ENCODE results near the gene NDUFA6. TPM values are rescaled to one million over a fixed set of nuclear protein-coding genes. Genes with fewer than 3 reads are reported as not detected.
"Not testable (repeated sequence)": the region's sequence is repeated elsewhere in the genome, so short reads cannot be mapped to it uniquely, and the experiment has no call there.

NDUFA6 gene
- total RNA-seq, 1 experiment from 2014 or later = 80.5 TPM

DNA sequence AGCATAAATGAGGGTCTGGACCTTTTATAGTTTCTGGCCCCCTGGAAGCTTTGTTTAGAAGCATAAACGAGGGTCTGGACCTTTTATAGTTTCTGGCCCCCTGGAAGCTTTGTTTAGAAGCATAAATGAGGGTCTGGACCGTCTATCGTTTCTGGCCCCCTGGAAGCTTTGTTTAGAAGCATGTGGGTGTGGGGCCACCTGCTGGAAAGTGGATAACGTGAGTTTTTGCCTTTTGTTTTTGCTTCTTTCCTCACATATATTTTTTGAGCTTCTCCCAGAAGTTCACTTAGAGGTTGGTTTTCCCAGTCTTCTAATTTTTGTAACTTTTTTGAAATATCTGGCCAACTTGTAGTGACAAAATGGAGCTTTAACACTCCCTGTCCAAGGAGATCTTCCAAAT lies 22.2 kb upstream of the NDUFA6 start:
- intact Hi-C loops (cut with micrococcal nuclease) = loop anchor here (5.0 kb wide), 2 partner anchors 145 to 165 kb away; partner anchors contain the start of genes CENPM and SEPTIN3
- H3K4me3 ChIP-seq (replicated peaks in 1 of 2; ENCODE audit: low read depth in 1 of 2, low read length in 2 of 2); H3K9me2 ChIP-seq (ENCODE audit: insufficient read depth); H3K36me3 ChIP-seq (ENCODE audit: control insufficient read depth in 1 of 2, insufficient read depth in 2 of 2, low read length in 2 of 2); H2AFZ ChIP-seq (ENCODE audit: low read depth, low read length, poor library complexity, severe bottlenecking); ATAC-seq; H4K20me1 ChIP-seq (ENCODE audit: insufficient read depth); H3K4me2 ChIP-seq (ENCODE audit: low read length); H3K27ac ChIP-seq (ENCODE audit: low read depth, low read length); H3K9ac ChIP-seq (ENCODE audit: low read length); H3K27me3 ChIP-seq (ENCODE audit: insufficient read depth, low read length); H3K79me2 ChIP-seq (ENCODE audit: insufficient read depth, low read length); BruUV-seq (replicated peaks); H3K4me1 ChIP-seq (ENCODE audit: control insufficient read depth in 1 of 2, insufficient read depth in 2 of 2, low read length in 2 of 2); DNase-seq (ENCODE audit: low read depth, low spot score): not testable (repeated sequence)
- RAD21 ChIA-PET (ENCODE audit: low non-redundant PET in 1 of 2, low total read pairs in 2 of 2, uncharacterized antibody in 2 of 2, unreplicated experiment in 2 of 2) = interaction anchor here in 1 of 2 experiments (0.7 kb wide), 1 partner anchor 121 kb away, joined by 3 read pairs; no protein-coding TSS in a partner anchor
- POLR2A ChIA-PET = interaction anchor here (2.0 kb wide), 1 partner anchor 22 kb away, joined by 7 read pairs; no protein-coding TSS in a partner anchor
- TF ChIP-seq RAD21 (IDR thresholded peaks at IDR 0.05; ENCODE audit: low read depth) = peak; percentile 63
- TF ChIP-seq, protein P1, sequence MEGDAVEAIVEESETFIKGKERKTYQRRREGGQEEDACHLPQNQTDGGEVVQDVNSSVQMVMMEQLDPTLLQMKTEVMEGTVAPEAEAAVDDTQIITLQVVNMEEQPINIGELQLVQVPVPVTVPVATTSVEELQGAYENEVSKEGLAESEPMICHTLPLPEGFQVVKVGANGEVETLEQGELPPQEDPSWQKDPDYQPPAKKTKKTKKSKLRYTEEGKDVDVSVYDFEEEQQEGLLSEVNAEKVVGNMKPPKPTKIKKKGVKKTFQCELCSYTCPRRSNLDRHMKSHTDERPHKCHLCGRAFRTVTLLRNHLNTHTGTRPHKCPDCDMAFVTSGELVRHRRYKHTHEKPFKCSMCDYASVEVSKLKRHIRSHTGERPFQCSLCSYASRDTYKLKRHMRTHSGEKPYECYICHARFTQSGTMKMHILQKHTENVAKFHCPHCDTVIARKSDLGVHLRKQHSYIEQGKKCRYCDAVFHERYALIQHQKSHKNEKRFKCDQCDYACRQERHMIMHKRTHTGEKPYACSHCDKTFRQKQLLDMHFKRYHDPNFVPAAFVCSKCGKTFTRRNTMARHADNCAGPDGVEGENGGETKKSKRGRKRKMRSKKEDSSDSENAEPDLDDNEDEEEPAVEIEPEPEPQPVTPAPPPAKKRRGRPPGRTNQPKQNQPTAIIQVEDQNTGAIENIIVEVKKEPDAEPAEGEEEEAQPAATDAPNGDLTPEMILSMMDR (IDR thresholded peaks at IDR 0.05 in 2 of 3, conservative IDR thresholded peaks at IDR 0.05 in 1 of 3; ENCODE audit: borderline replicate concordance in 1 of 3, insufficient read depth in 1 of 3, low read depth in 2 of 3, low read length in 2 of 3) = peak; percentile 17 to 43 (median 29); a peak in 3 of 6 replicates
- peaks cover 8 to 12% of the 10 kb centered on the region in 2 experiments; a peak in 2 of 4 replicates for H3K9me3 ChIP-seq (ENCODE audit: control insufficient read depth in 1 of 2, insufficient read depth in 1 of 2, low read depth in 1 of 2, low read length in 2 of 2)
- CTCF ChIA-PET = interaction anchor here (0.6 to 1.2 kb wide), 6 partner anchors 22 to 445 kb away, joined by 3 to 10 read pairs (median 3); partner anchors contain the start of gene NDUFA6

- intact Hi-C loops (cut with micrococcal nuclease) = loop anchor here (5.0 kb wide), 2 partner anchors 144 to 164 kb away; partner anchors contain the start of genes CENPM and SEPTIN3
- CTCF ChIA-PET = interaction anchor here (1.1 kb wide), 1 partner anchor 10 kb away, joined by 3 read pairs; no protein-coding TSS in a partner anchor
- RAD21 ChIA-PET (ENCODE audit: low non-redundant PET in 1 of 2, low total read pairs in 2 of 2, uncharacterized antibody in 2 of 2, unreplicated experiment in 2 of 2) = no interaction called here
- Histone ChIP-seq H3K36me3 (ENCODE audit: control insufficient read depth in 1 of 2, insufficient read depth in 2 of 2, low read length in 2 of 2) (no peaks in the 10 kb centered on the region; a peak in 1 of 4 replicates), H3K27ac (ENCODE audit: low read depth, low read length) (no peak overlapping the region), H3K4me2 (ENCODE audit: low read length) (no peak overlapping the region), H3K4me3 (replicated peaks in 1 of 2; ENCODE audit: low read depth in 1 of 2, low read length in 2 of 2) (no peak overlapping the region), H4K20me1 (ENCODE audit: insufficient read depth) (no peaks in the 10 kb centered on the region), H3K4me1 (ENCODE audit: control insufficient read depth in 1 of 2, insufficient read depth in 2 of 2, low read length in 2 of 2) (no peaks in the 10 kb centered on the region), H2AFZ (ENCODE audit: low read depth, low read length, poor library complexity, severe bottlenecking) (no peak overlapping the region), H3K9me3 (ENCODE audit: control insufficient read depth in 1 of 2, insufficient read depth in 1 of 2, low read depth in 1 of 2, low read length in 2 of 2) (peaks cover 8 to 12% of the 10 kb centered on the region in 2 experiments; a peak in 2 of 4 replicates), H3K9ac (ENCODE audit: low read length) (no peak overlapping the region), H3K9me2 (ENCODE audit: insufficient read depth) (no peaks in the 10 kb centered on the region), H3K79me2 (ENCODE audit: insufficient read depth, low read length) (no peaks in the 10 kb centered on the region), H3K27me3 (ENCODE audit: insufficient read depth, low read length) (no peaks in the 10 kb centered on the region)
- POLR2A ChIA-PET = interaction anchor here (2.0 kb wide), 1 partner anchor 21 kb away, joined by 7 read pairs; no protein-coding TSS in a partner anchor
- no peak for TF ChIP-seq SRF (IDR thresholded peaks at IDR 0.05; ENCODE audit: low read depth)
- TF ChIP-seq RAD21 (IDR thresholded peaks at IDR 0.05; ENCODE audit: low read depth) = peak; percentile 15; the same call in 1 of the 2 replicates
- TF ChIP-seq, protein P1 (IDR thresholded peaks at IDR 0.05 in 2 of 3, conservative IDR thresholded peaks at IDR 0.05 in 1 of 3; ENCODE audit: borderline replicate concordance in 1 of 3, insufficient read depth in 1 of 3, low read depth in 2 of 3, low read length in 2 of 3) = 0 out of 6 replicates have a peak, but pooled peaks of 1 of the 3 experiments have one; percentile 11
- no TSS peak for BruUV-seq (replicated peaks)
- ATAC-seq (no peak), DNase-seq (ENCODE audit: low read depth, low spot score) (no peak)
Observed at GRCh38 chr22:42111798-42112197, 21.2 kb upstream of the NDUFA6 start.
